OCI-M2 (cell line): ENCODE results near the gene VWDE.
"Not testable (repeated sequence)": the region's sequence is repeated elsewhere in the genome, so short reads cannot be mapped to it uniquely, and the experiment has no call there.

Experiments used
- DNase-seq: peaks from one replicate; lab custom pipeline; 2025; ENCODE audit not compliant: unreplicated experiment; lab: John Stamatoyannopoulos, UW

Gene VWDE

GRCh38 chr7:12403287-12404181, at the start of gene VWDE:
VWDE (minus strand) TSS chr7:12403865; CDS start chr7:12403716, 149 bp downstream.
- peak; percentile 42 for DNase-seq

GRCh38 chr7:12453136-12453535, 49.5 kb upstream of the VWDE start:
- DNase-seq: not testable (repeated sequence)

GRCh38 chr7:12450615-12451014, 47.0 kb upstream of the VWDE start:
- no peak for DNase-seq

- no peak for DNase-seq
Measured at GRCh38 chr7:12444785-12445184, 41.1 kb upstream of the VWDE start.

- DNase-seq: no peak
Measured at GRCh38 chr7:12440229-12440628, 36.6 kb upstream of the VWDE start.

- no peak for DNase-seq
Measured at GRCh38 chr7:12436896-12437535, 33.4 kb upstream of the VWDE start.

- DNase-seq: no peak
Measured at GRCh38 chr7:12436126-12436525, 32.5 kb upstream of the VWDE start.

GRCh38 chr7:12434012-12434642, 30.5 kb upstream of the VWDE start:
- no peak for DNase-seq

- no peak for DNase-seq
Measured at GRCh38 chr7:12431886-12432556, 28.4 kb upstream of the VWDE start.

GRCh38 chr7:12425311-12425710, 21.6 kb upstream of the VWDE start:
- DNase-seq: no peak

GRCh38 chr7:12423997-12424745, 20.5 kb upstream of the VWDE start:
- DNase-seq: no peak

- no peak for DNase-seq
Measured at GRCh38 chr7:12423355-12423996, 19.8 kb upstream of the VWDE start.

GRCh38 chr7:12422554-12423320, 19.1 kb upstream of the VWDE start:
- DNase-seq: no peak

- DNase-seq: no peak
Measured at GRCh38 chr7:12418452-12418851, 14.8 kb upstream of the VWDE start.

GRCh38 chr7:12415072-12415471, 11.4 kb upstream of the VWDE start:
- no peak for DNase-seq

- no peak for DNase-seq
Measured at GRCh38 chr7:12412407-12412806, 8.7 kb upstream of the VWDE start.

GRCh38 chr7:12410523-12410922, 6.9 kb upstream of the VWDE start:
- DNase-seq: no peak

GRCh38 chr7:12409097-12409711, 5.5 kb upstream of the VWDE start:
- no peak for DNase-seq

GRCh38 chr7:12407652-12408051, 4.0 kb upstream of the VWDE start:
- not testable (repeated sequence) for DNase-seq
